HG02840 (cell line): ENCODE measurements around the gene SLC27A6.
"Not testable (repeated sequence)": the region's sequence is repeated elsewhere in the genome, so short reads cannot be mapped to it uniquely, and the experiment has no call there.

Experiments
- ATAC-seq: cut with Tn5 transposase; IDR thresholded peaks from one replicate; pipeline ENCODE4 v1.9.1; 2021; ENCODE audit warnings: mild to moderate bottlenecking, moderate library complexity, moderate number of reproducible peaks; ENCODE audit not compliant: unreplicated experiment, low FRiP score

Gene SLC27A6, protein sequence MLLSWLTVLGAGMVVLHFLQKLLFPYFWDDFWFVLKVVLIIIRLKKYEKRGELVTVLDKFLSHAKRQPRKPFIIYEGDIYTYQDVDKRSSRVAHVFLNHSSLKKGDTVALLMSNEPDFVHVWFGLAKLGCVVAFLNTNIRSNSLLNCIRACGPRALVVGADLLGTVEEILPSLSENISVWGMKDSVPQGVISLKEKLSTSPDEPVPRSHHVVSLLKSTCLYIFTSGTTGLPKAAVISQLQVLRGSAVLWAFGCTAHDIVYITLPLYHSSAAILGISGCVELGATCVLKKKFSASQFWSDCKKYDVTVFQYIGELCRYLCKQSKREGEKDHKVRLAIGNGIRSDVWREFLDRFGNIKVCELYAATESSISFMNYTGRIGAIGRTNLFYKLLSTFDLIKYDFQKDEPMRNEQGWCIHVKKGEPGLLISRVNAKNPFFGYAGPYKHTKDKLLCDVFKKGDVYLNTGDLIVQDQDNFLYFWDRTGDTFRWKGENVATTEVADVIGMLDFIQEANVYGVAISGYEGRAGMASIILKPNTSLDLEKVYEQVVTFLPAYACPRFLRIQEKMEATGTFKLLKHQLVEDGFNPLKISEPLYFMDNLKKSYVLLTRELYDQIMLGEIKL

DNA sequence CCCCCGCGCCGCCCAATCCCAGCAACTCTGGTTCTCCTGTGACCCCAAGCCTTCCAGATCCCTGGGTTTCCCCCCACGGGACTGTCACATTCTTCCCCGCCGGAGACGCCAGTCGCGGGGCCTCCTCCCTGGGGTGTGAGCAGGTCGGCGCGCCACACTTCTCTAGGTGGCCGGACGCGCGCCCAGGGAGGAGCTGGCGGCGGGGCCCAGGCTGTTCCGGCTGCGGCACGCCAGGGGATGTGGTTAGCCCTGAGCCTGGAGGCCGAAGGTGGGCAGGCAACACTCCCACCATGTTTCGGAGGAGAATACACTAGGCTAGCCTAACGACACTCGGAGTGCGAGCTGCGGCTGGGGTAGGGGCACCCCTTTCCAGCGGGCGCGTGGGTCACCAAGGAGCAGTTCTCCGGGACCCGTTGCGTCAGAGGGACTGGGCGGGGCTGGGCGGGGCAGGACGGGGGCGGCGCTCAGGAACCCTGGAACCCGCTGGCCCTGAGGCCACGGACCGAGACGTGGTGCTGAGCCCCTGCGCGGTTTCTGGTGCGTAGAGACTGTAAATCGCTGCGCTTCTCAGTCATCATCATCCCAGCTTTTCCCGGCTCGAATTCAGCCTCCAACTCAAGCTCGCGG is at the start of gene SLC27A6:
TSS of gene SLC27A6 (plus strand) at position 478 of the 627 bp plus-strand sequence. CDS start 650 bp downstream, outside the sequence.
- no peak for ATAC-seq

DNA sequence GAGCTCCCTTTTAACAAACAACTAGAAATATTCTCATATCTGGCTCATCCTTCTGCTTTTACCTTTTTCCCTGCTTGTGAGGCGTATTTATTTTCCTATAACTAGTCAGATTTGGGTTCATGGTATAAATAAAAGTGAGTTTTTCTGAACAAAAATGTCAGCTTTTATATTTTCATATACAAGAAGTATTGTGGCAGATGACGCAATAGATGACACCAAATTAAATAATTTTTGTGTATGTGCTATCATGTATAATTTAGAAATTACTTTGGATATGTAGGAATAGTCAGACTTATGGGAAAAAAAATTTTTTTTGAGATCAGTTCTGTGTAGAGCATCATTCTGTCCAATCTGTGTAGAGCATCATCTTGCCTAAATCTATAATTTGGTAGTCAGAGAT is 45.7 kb upstream of the SLC27A6 start:
- ATAC-seq, result no peak

- ATAC-seq, result no peak
These were observed 44.7 kb upstream of the SLC27A6 start for GRCh38 chr5:128920345-128921215.

GRCh38 chr5:128924299-128924698 is 41.0 kb upstream of the SLC27A6 start:
- no peak for ATAC-seq

DNA sequence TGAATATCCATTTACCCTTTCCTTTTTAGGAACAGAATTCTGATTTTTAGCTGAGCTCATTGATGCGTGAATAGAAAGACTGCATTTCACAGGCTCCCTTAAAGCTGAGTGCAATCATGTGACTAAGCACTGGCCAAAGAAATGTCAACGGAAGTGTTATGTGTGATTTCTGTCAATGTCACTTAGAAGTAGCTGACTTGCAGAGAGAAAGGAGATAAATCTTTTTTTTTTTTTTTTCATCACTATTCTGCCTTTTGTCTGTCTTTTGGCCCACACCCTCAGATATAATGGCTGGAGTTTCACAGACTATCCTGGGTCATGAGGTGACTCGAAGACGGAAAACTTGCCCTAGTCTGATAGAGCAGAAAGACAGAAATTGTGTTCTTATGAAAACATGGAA is 39.3 kb upstream of the SLC27A6 start:
- no peak for ATAC-seq

DNA sequence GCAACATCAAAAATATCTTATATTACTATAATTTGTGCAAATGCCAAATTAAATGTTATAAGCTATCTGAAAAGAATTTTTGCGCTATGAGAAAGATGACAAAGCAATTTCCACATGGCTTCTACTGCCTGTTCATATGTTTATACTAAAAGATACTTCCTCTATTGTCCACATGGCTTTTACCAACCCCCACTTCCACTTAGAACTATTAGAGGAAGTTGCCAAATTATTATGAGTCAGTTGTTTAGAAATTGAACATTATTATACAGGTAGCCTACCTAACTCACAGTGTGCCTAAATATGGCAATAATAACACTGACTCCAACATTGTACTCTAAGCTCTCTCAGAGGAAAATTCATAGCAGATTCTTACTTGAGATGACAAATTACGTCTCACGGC is 37.6 kb upstream of the SLC27A6 start:
- ATAC-seq, result no peak

DNA sequence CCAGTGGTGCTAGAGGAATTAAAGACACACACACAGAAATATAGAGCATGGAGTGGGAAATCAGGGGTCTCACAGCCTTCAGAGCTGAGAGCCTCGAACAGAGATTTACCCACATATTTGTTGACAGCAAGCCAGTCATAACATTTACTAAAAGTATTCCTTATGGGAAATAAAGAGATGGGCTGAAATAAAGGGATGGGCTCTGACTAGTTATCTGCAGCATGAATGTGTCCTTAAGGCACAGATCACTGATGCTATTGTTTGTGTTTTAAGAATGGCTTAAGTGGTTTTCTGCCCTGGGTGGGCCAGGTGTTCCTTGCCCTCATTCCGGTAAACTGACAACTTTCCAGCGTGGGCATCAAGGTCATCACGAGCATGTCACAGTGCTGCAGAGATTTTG is 33.1 kb upstream of the SLC27A6 start:
- not testable (repeated sequence) for ATAC-seq

- ATAC-seq, result not testable (repeated sequence)
These were observed 22.2 kb upstream of the SLC27A6 start for GRCh38 chr5:128943100-128943499.

- ATAC-seq, result no peak
These were observed 15.3 kb upstream of the SLC27A6 start for GRCh38 chr5:128949847-128950546.

- ATAC-seq, result not testable (repeated sequence)
These were observed 14.0 kb upstream of the SLC27A6 start for GRCh38 chr5:128951301-128951700.

DNA sequence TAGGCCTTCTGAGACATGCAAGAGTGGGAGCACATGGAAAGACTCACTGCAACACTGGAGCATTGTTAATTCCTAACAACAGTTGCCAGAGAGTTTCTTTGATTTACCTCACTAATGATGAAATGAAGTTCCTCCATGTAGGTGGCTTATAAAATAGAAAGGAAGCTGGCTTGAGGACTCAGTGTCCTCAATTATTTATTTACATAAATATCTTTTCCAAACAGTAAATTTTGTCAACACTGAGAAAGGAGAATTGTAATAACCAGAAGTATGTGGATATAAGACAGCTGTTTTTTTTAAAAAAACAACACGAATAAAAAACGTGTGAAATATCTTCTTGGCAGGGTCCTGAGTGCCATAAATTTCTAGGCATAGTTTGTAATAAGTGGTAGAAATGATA is 9.1 kb upstream of the SLC27A6 start:
- no peak for ATAC-seq

DNA sequence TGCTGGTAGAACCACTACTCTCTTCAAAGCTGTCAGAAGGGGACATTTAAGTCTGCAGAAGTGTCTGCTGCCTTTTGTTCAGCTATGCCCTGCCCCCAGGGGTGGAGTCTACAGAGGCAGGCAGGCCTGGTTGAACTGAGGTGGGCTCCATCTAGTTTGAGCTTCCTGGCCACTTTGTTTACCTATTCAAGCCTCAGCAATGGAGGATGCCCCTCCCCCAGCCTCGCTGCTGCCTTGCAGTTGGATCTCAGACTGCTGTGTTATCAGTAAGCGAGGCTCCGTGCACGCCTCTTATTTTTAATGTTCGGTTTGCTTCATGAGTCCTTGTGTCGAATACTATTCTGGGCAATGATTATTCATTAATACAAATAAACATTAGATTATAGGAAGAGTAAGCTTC is 3.1 kb upstream of the SLC27A6 start:
- no peak for ATAC-seq

DNA sequence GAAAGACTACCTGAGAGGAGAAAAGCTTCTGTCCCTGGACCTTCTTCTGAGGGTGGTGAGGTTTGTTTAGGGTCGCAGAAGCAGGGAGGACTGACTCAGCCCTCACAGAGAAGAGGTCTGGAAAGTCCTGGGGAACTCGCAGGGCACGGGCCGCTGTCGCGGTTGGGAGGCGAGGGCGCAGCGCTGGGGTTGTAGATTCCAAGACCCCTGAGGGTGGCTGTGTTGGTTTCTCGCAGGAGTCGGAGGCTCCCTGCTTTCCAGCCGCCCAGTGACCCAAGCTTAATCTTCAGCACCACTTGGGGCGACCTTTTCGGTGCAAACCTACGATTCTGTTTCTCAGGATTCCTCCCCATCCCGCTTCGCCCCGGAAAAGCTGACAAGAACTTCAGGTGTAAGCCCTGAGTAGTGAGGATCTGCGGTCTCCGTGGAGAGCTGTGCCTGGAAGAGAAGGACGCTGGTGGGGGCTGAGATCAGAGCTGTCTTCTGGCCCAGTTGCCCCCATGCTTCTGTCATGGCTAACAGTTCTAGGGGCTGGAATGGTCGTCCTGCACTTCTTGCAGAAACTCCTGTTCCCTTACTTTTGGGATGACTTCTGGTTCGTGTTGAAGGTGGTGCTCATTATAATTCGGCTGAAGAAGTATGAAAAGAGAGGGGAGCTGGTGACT is 482 bp downstream of the SLC27A6 start:
- no peak for ATAC-seq

DNA sequence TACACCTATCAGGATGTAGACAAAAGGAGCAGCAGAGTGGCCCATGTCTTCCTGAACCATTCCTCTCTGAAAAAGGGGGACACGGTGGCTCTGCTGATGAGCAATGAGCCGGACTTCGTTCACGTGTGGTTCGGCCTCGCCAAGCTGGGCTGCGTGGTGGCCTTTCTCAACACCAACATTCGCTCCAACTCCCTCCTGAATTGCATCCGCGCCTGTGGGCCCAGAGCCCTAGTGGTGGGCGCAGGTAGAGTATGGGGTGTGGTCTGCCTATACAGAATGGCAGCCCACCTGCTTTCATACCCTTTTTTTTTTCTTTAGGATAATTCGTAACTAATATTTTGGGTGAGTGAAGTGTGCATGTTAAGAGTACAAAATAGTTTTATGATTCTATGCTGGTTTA is 1.1 kb downstream of the SLC27A6 start:
- ATAC-seq, result no peak

DNA sequence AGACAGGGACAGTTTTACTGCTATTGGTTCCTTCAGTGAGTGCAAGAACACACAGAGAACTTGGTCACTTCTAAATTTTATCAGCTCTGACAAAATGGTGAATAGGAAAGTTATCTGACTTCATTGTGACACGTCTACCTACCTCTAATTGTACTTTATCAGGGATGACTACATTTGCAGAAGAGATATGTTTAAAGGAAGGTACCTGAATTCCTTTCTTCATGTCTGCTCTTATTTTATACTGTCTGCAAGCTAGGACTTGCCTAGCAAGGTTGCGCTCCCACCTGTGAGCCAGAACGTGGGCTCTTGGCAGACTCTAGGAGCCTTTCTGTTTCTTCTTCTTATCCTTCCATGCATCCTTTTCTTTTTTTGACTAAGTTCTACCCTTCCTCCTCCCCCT is 1.6 kb downstream of the SLC27A6 start:
- ATAC-seq, result no peak

- no peak for ATAC-seq
These were observed 8.0 kb downstream of the SLC27A6 start for GRCh38 chr5:128973244-128973643.

DNA sequence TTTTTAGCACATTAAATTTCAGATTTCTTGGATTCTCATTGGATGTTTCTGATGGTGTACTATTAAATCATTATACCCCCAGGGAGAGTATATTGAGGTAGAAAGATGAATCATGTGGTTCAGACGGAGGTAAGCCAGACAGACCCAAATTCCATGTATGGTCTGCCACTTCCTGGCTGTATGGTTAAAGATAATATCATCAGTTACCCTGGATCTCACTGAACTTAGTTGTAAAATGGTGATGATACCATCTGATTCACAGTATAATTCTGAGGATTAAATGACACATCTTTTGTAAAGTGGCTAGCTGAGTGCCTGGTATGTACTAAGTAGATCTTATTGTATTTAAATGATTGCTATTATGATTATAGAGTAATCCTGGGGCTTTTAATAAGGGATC is 9.3 kb downstream of the SLC27A6 start:
- no peak for ATAC-seq

DNA sequence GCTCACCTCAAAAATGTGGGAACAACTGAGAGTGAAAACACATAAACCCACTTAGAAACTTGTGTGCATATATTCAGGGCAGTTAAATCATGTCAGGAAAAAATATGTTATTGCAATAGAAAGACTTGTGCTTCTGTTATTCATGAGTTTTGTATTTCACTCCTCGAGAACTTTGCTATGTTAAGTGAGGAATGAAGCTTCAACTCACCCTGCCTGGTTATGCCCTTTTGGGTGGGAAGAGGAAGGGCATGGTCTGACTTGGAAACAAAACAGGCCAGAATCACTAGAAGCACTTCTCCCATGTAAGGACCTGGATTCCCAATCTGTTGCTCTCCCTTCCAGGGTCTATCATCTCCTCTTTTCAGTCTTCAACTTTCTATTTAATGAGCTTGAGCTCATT is 14.5 kb downstream of the SLC27A6 start:
- no peak for ATAC-seq

- ATAC-seq, result no peak
These were observed 15.6 kb downstream of the SLC27A6 start for GRCh38 chr5:128980917-128981316.

DNA sequence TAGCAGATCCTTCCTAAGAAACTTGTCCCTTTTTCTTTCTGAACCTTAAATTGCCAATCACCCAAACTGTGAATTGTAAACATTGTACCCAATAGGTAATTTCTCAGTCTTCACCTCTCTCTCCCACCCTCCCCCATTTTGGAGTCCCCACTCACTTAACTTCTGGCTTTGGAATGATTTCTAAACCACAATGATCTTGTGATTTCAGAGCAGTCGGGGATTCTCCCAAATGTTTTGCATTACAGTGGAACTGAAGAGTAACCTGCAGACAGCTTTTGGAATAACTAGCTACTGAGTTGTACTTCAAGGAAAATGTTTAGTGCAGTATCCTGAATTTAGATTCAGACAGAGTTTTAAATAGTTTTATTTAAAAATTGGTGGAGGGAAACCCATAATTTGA is 19.2 kb downstream of the SLC27A6 start:
- no peak for ATAC-seq
